Measurements from ENCODE around the gene CNTNAP5.

DNA sequence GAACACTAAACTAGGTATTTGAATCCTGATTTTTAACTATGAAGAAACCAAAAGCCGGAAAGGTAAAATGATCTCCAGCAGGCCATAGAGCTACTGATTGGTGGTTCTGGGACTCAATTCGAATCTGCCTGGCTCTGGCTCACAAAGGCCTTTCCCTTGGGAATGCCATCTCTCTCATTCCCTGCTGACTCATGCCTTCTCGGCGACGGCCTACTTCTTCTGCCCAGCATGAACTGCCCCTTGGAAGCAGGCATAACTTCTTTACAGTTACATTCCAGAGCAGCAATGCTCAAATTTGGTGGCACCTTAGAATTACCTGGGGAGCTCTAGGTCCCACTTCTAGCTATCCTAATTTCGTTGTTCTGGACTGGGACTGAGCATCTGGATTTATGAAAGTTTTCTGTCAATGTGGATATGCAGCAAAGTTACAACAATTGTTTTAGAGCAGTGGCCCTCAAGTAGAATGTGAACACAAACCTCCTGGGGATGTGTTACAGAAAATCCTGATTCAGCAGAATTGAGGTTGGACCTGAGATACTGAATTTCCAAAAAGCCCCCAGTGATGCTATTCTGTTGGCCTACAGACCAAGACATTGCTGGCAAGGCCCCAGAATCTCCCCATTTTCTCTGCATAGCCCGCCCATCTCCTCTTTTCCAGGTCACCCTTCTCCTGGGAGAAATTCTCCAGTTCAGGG, 261.1 kb downstream of the CNTNAP5 start:
- TF ChIP-seq, protein P1, sequence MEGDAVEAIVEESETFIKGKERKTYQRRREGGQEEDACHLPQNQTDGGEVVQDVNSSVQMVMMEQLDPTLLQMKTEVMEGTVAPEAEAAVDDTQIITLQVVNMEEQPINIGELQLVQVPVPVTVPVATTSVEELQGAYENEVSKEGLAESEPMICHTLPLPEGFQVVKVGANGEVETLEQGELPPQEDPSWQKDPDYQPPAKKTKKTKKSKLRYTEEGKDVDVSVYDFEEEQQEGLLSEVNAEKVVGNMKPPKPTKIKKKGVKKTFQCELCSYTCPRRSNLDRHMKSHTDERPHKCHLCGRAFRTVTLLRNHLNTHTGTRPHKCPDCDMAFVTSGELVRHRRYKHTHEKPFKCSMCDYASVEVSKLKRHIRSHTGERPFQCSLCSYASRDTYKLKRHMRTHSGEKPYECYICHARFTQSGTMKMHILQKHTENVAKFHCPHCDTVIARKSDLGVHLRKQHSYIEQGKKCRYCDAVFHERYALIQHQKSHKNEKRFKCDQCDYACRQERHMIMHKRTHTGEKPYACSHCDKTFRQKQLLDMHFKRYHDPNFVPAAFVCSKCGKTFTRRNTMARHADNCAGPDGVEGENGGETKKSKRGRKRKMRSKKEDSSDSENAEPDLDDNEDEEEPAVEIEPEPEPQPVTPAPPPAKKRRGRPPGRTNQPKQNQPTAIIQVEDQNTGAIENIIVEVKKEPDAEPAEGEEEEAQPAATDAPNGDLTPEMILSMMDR (IDR thresholded peaks at IDR 0.05; ENCODE audit: low read length), result no peak
- TF ChIP-seq EZH2 (optimal IDR thresholded peaks at IDR 0.05; ENCODE audit: low read depth, low read length), result no peak

Measured in MM.1S (cell line).